ENCODE results near the gene SUGCT. TPM values are rescaled to one million over a fixed set of nuclear protein-coding genes. Genes with fewer than 3 reads are reported as not detected.

The SUGCT gene
- total and polyA plus RNA-seq, 8 donors: 0.87 to 8.0 (median 2.9) TPM; not detected in 1

GRCh38 chr7:40747856-40748255 is 613.1 kb downstream of the SUGCT start:
- Histone ChIP-seq H3K4me1 (no peaks in the 10 kb centered on the region), H3K27ac (no peak overlapping the region), H3K36me3 (no peaks in the 10 kb centered on the region), H3K4me3 (no peak overlapping the region), H3K9me3 (no peaks in the 10 kb centered on the region), H3K27me3 (no peaks in the 10 kb centered on the region)
- DNase-seq: no peak
- no peak for TF ChIP-seq EP300 (IDR thresholded peaks at IDR 0.05)
- TF ChIP-seq POLR2A (IDR thresholded peaks at IDR 0.05): no peak
- TF ChIP-seq, protein P1, sequence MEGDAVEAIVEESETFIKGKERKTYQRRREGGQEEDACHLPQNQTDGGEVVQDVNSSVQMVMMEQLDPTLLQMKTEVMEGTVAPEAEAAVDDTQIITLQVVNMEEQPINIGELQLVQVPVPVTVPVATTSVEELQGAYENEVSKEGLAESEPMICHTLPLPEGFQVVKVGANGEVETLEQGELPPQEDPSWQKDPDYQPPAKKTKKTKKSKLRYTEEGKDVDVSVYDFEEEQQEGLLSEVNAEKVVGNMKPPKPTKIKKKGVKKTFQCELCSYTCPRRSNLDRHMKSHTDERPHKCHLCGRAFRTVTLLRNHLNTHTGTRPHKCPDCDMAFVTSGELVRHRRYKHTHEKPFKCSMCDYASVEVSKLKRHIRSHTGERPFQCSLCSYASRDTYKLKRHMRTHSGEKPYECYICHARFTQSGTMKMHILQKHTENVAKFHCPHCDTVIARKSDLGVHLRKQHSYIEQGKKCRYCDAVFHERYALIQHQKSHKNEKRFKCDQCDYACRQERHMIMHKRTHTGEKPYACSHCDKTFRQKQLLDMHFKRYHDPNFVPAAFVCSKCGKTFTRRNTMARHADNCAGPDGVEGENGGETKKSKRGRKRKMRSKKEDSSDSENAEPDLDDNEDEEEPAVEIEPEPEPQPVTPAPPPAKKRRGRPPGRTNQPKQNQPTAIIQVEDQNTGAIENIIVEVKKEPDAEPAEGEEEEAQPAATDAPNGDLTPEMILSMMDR (IDR thresholded peaks at IDR 0.05): no peak
- no peak for TF ChIP-seq POLR2AphosphoS5 (IDR thresholded peaks at IDR 0.05)
- intact Hi-C loops (cut with DNase I; ENCODE audit: low total_unique reads): no loop called here
- WGBS, 5 donors: 66 to 82% (median 74%) methylated on average over 2 of the region's 2 CpGs

DNA sequence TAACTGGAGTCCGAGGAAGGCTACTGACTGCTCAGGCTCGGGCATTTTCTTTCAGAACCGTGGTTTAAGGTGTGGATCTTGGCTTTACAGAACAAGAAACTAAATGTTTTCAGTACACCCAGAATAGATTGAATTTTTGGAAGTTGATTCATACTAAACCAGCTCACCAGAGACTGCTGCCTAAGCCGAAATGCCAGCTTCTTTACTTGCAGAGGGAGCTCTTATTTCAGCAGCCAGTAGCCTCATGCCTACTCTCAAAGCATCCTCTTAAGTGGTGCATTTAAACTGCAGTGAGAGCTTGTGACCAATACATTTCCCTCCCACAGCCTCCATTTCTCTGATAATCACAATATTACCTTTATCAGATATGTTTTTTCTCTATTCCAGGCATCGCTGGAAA is 615.1 kb downstream of the SUGCT start:
- Histone ChIP-seq H3K27me3 (no peaks in the 10 kb centered on the region), H3K27ac (no peak overlapping the region), H3K9me3 (no peaks in the 10 kb centered on the region), H3K36me3 (no peaks in the 10 kb centered on the region), H3K4me1 (no peaks in the 10 kb centered on the region), H3K4me3 (no peak overlapping the region)
- intact Hi-C loops (cut with DNase I; ENCODE audit: low total_unique reads): no loop called here
- DNase-seq: no peak
- 76 to 91% (median 87%) methylated on average over 5 of the region's 5 CpGs for WGBS, 5 donors
- TF ChIP-seq EP300 (IDR thresholded peaks at IDR 0.05) (no peak), POLR2AphosphoS5 (IDR thresholded peaks at IDR 0.05) (no peak), POLR2A (IDR thresholded peaks at IDR 0.05) (no peak)
- TF ChIP-seq, protein P1 (IDR thresholded peaks at IDR 0.05): no peak

- 56 to 70% (median 64%) methylated on average over 2 of the region's 2 CpGs for WGBS, 5 donors
- no peak for DNase-seq
- H3K4me3 ChIP-seq: no peak overlapping the region
- intact Hi-C loops (cut with DNase I; ENCODE audit: low total_unique reads): no loop called here
- H3K27ac ChIP-seq: no peak overlapping the region
- H3K9me3 ChIP-seq: no peaks in the 10 kb centered on the region
- H3K27me3 ChIP-seq: no peaks in the 10 kb centered on the region
- H3K36me3 ChIP-seq: no peaks in the 10 kb centered on the region
- TF ChIP-seq, protein P1 (IDR thresholded peaks at IDR 0.05): no peak
- TF ChIP-seq POLR2A (IDR thresholded peaks at IDR 0.05) (no peak), EP300 (IDR thresholded peaks at IDR 0.05) (no peak), POLR2AphosphoS5 (IDR thresholded peaks at IDR 0.05) (no peak)
- H3K4me1 ChIP-seq: no peaks in the 10 kb centered on the region
Observed at GRCh38 chr7:40753455-40753854, 618.6 kb downstream of the SUGCT start.

DNA sequence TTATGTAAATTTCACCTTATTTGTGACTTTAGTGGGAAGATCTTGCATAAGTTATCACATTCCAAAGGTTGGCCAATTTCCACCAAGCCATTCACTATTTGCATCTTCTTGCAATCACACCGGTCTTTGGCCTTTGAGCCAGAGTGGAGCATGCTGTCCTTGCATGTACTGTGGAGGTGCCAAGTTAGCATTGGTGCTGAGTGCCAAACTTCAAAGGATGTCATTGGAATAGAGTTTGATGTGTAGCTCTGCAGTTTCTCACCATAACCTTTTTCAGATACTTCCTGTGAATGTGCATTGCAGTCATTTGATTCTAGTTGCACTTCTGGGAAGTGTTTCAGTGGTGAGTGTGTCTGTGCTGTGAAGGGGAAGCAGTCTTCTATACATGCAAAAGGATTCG is 620.6 kb downstream of the SUGCT start:
- DNase-seq: no peak
- WGBS, 5 donors: 57 to 86% (median 76%) methylated on average over 2 of the region's 2 CpGs

More for the DNA sequence above, 620.6 kb downstream of the SUGCT start:
- no peaks in the 10 kb centered on the region for H3K9me3 ChIP-seq
- no peak overlapping the region for H3K4me3 ChIP-seq
- TF ChIP-seq POLR2A (IDR thresholded peaks at IDR 0.05): no peak
- TF ChIP-seq, protein P1 (IDR thresholded peaks at IDR 0.05): no peak
- H3K36me3 ChIP-seq: no peaks in the 10 kb centered on the region
- H3K4me1 ChIP-seq: no peaks in the 10 kb centered on the region
- H3K27me3 ChIP-seq: no peaks in the 10 kb centered on the region
- H3K27ac ChIP-seq: no peak overlapping the region
- intact Hi-C loops (cut with DNase I; ENCODE audit: low total_unique reads): no loop called here

Measured in stomach (tissue), 9 donors.